Endodermal cell (in vitro differentiated cells): ENCODE measurements around the gene MTCL1. TPM values are rescaled to one million over a fixed set of nuclear protein-coding genes. Genes with fewer than 3 reads are reported as not detected.

ENCODE experiments used
- DNase-seq: peaks from one replicate; pipeline ENCODE4 v3.0.0-alpha.2; 2017
- H3K27ac ChIP-seq: 2 replicates; pipeline ENCODE4 v1.5.1; 2013; ENCODE audit warnings: mild to moderate bottlenecking, low read depth, low read length, moderate library complexity
- H3K27me3 ChIP-seq: 2 replicates; pipeline ENCODE4 v1.6.1; 2013; ENCODE audit warnings: mild to moderate bottlenecking, low read length, moderate library complexity; ENCODE audit not compliant: insufficient read depth, control insufficient read depth, poor library complexity, severe bottlenecking
- H3K36me3 ChIP-seq: 2 replicates; pipeline ENCODE4 v1.7.0; 2013; ENCODE audit warnings: mild to moderate bottlenecking, low read length, moderate library complexity; ENCODE audit not compliant: control insufficient read depth, insufficient read depth
- H3K4me1 ChIP-seq: one replicate; pipeline ENCODE4 v1.7.0; 2013; ENCODE audit warnings: low read length; ENCODE audit not compliant: control insufficient read depth, insufficient read depth
- H3K4me3 ChIP-seq: 2 replicates; pipeline ENCODE4 v1.5.1; 2013; ENCODE audit warnings: mild to moderate bottlenecking, low read length, moderate library complexity
- H3K9ac ChIP-seq: 2 replicates; pipeline ENCODE4 v1.6.1; 2013; ENCODE audit warnings: mild to moderate bottlenecking, low read length, moderate library complexity; ENCODE audit not compliant: poor library complexity, severe bottlenecking; ENCODE audit errors: extremely low read depth
- H3K9me3 ChIP-seq: 2 replicates; pipeline ENCODE4 v1.6.1; 2013; ENCODE audit warnings: mild to moderate bottlenecking, low read length, moderate library complexity; ENCODE audit not compliant: control insufficient read depth
- H3K27ac Mint-ChIP-seq: 2 replicates; pipeline ENCODE4 v1.8.0; 2020; ENCODE audit warnings: mixed read lengths
- H3K27me3 Mint-ChIP-seq: 2 replicates; pipeline ENCODE4 v1.8.0; 2021; ENCODE audit warnings: mild to moderate bottlenecking, mixed read lengths; ENCODE audit not compliant: insufficient read depth
- H3K36me3 Mint-ChIP-seq: 2 replicates; pipeline ENCODE4 v1.8.0; 2020; ENCODE audit warnings: low read depth, mixed read lengths
- H3K4me1 Mint-ChIP-seq: 2 replicates; pipeline ENCODE4 v1.8.0; 2020; ENCODE audit warnings: mixed read lengths
- H3K4me3 Mint-ChIP-seq: 2 replicates; pipeline ENCODE4 v1.8.0; 2020; ENCODE audit warnings: mild to moderate bottlenecking, moderate library complexity, mixed read lengths
- H3K9me3 Mint-ChIP-seq: 2 replicates; pipeline ENCODE4 v1.8.0; 2020; ENCODE audit warnings: mild to moderate bottlenecking, mixed read lengths
- WGBS, 2 experiments: methylation state at CpG; one replicate each; pipeline versions ENCODE4 v1.1.5 to v1.1.7; 2013; ENCODE audit warnings: missing lambda C conversion rate in 2 of 2, mixed read lengths in 1 of 2; ENCODE audit not compliant: insufficient coverage in 1 of 2, insufficient read length in 1 of 2; 5-methylcytosine and 5-hydroxymethylcytosine counted together
- total RNA-seq, 2 donors: library from RNA; stranded (reverse); fragmentation: NEBNext Ultra II Directional in 1 of 2; extraction: Animal tissue kit (Norgen Biotek cat#: 25700) in 1 of 2; gene quantifications; 2 replicates in 1 of 2; 3 replicates in 1 of 2; pipeline ENCODE4 v1.2.1, GENCODE V29; 2021
- TF ChIP-seq, protein P1 (sequence below): fragments of 200-600 bp; sonication (generic); conservative IDR thresholded peaks from 2 replicates; pipeline ENCODE4 v1.5.0; 2021; ENCODE audit warnings: antibody characterized with exemption, mild to moderate bottlenecking

Gene MTCL1
- total RNA-seq, 2 donors from 2014 or later, result 15.0 to 26.0 TPM

DNA sequence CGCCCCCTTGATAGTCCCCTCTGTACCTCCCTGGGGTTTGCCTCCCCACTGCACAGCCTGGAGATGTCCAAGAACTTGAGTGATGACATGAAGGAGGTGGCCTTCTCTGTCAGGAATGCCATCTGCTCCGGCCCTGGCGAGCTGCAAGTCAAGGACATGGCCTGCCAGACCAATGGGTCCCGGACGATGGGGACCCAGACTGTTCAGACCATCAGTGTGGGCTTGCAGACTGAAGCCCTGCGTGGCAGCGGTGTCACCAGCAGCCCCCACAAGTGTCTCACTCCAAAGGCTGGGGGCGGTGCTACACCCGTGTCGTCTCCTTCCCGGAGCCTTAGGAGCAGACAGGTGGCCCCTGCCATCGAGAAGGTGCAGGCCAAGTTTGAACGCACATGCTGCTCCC lies 119.9 kb downstream of the MTCL1 start:
- Histone ChIP-seq H3K9ac (no peak overlapping the region), H3K36me3 (no peaks in the 10 kb centered on the region), H3K9me3 (no peaks in the 10 kb centered on the region), H3K4me1 (no peaks in the 10 kb centered on the region), H3K27ac (no peak overlapping the region), H3K27me3 (no peaks in the 10 kb centered on the region), H3K4me3 (no peak overlapping the region)
- TF ChIP-seq, protein P1, sequence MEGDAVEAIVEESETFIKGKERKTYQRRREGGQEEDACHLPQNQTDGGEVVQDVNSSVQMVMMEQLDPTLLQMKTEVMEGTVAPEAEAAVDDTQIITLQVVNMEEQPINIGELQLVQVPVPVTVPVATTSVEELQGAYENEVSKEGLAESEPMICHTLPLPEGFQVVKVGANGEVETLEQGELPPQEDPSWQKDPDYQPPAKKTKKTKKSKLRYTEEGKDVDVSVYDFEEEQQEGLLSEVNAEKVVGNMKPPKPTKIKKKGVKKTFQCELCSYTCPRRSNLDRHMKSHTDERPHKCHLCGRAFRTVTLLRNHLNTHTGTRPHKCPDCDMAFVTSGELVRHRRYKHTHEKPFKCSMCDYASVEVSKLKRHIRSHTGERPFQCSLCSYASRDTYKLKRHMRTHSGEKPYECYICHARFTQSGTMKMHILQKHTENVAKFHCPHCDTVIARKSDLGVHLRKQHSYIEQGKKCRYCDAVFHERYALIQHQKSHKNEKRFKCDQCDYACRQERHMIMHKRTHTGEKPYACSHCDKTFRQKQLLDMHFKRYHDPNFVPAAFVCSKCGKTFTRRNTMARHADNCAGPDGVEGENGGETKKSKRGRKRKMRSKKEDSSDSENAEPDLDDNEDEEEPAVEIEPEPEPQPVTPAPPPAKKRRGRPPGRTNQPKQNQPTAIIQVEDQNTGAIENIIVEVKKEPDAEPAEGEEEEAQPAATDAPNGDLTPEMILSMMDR, result no peak
- DNase-seq, result no peak
- no peak overlapping the region for H3K27ac Mint-ChIP-seq
- H3K27me3 Mint-ChIP-seq, result no peaks in the 10 kb centered on the region
- H3K4me3 Mint-ChIP-seq, result no peak overlapping the region
- WGBS, 2 experiments, result 95 to 96% methylated on average over 7 to 13 of the region's 13 CpGs
- no peaks in the 10 kb centered on the region for H3K9me3 Mint-ChIP-seq
- no peaks in the 10 kb centered on the region for H3K4me1 Mint-ChIP-seq
- H3K36me3 Mint-ChIP-seq, result peaks cover 9% of the 10 kb centered on the region

GRCh38 chr18:8825729-8826375 lies 120.5 kb downstream of the MTCL1 start:
- TF ChIP-seq, protein P1, result no peak
- H3K4me3 ChIP-seq, result no peak overlapping the region
- peaks cover 12% of the 10 kb centered on the region for H3K36me3 Mint-ChIP-seq
- no peaks in the 10 kb centered on the region for H3K27me3 Mint-ChIP-seq
- no peaks in the 10 kb centered on the region for H3K27me3 ChIP-seq
- no peak for DNase-seq
- H3K9me3 ChIP-seq, result no peaks in the 10 kb centered on the region
- no peaks in the 10 kb centered on the region for H3K4me1 Mint-ChIP-seq
- H3K4me1 ChIP-seq, result no peaks in the 10 kb centered on the region
- H3K9ac ChIP-seq, result no peak overlapping the region
- no peak overlapping the region for H3K4me3 Mint-ChIP-seq
- no peaks in the 10 kb centered on the region for H3K36me3 ChIP-seq
- no peaks in the 10 kb centered on the region for H3K9me3 Mint-ChIP-seq
- 90 to 97% methylated on average over 6 to 20 of the region's 20 CpGs for WGBS, 2 experiments
- no peak overlapping the region for H3K27ac Mint-ChIP-seq
- no peak overlapping the region for H3K27ac ChIP-seq

DNA sequence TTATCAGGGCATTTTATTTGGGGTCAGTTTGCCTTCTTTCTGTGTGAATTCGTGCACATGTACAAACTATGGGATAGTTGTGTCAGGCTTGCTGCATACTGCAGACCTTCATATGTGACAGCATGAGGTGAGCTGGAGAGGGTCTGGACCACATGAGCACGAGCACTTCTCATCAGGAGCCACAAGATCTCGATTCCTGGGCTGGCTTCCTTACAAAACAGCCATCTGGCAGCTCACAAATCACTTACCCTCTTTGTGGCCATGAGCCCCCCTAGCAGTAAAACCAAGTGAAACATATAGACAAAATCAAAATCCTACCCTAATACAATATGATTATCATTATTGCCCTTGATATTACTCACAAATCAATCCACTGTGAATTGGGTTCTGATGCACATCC lies 121.2 kb downstream of the MTCL1 start:
- no peak for DNase-seq
- Mint-ChIP-seq H3K36me3 (peaks cover 13% of the 10 kb centered on the region), H3K4me1 (no peaks in the 10 kb centered on the region), H3K27ac (no peak overlapping the region), H3K9me3 (no peaks in the 10 kb centered on the region), H3K27me3 (no peaks in the 10 kb centered on the region), H3K4me3 (no peak overlapping the region)
- Histone ChIP-seq H3K9ac (no peak overlapping the region), H3K4me3 (no peak overlapping the region), H3K27ac (no peak overlapping the region), H3K36me3 (no peaks in the 10 kb centered on the region), H3K4me1 (no peaks in the 10 kb centered on the region), H3K9me3 (no peaks in the 10 kb centered on the region), H3K27me3 (no peaks in the 10 kb centered on the region)
- WGBS, 2 experiments, result 87 to 100% methylated on average over 1 to 3 of the region's 3 CpGs
- TF ChIP-seq, protein P1, result no peak
